Measurements from ENCODE around the gene PDCD7. TPM values are rescaled to one million over a fixed set of nuclear protein-coding genes. Genes with fewer than 3 reads are reported as not detected.
A peak's percentile ranks its signal among the peaks of the same experiment; 100 is the strongest.
"Not testable (repeated sequence)": the region's sequence is repeated elsewhere in the genome, so short reads cannot be mapped to it uniquely, and the experiment has no call there.

The PDCD7 gene
- total RNA-seq, 1 donor: 14.8 TPM

DNA sequence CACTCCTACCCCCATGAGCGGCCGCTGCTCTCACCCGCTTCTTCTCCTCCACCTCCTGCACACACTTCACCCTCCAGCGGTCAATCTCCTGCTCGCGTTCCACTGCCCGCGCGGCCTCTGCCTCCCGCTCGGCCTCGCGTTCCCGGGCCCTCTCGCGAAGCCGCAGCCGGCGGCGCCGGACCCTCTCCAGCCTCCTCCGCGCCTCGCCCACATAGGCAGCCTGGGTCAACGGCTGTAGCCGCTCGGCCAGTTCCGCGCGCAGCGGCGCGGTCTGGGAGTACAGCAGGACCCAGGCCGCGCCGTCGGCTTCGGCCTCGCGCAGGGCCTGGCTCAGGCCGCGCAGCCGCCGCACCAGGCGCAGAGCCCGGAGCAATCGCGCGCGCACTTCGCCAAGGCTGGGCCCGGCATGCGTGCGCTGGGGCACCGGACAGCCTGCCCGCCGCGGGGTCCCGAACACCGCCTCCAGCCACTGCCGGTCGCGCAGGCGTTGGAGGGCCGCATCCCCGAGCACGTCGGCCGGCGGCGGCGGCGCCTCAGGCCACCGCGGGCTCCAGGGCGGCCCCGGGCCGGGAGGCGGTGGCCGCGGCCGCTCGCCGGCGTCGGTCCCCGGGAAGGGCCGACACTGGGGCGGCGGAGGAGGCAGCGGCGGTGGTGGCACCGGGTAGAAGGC, 595 bp downstream of the PDCD7 start:
- DNase-seq (ENCODE audit: low read depth in 2 of 3, low spot score in 2 of 3): peak; percentile 7 to 37 (median 24)

DNA sequence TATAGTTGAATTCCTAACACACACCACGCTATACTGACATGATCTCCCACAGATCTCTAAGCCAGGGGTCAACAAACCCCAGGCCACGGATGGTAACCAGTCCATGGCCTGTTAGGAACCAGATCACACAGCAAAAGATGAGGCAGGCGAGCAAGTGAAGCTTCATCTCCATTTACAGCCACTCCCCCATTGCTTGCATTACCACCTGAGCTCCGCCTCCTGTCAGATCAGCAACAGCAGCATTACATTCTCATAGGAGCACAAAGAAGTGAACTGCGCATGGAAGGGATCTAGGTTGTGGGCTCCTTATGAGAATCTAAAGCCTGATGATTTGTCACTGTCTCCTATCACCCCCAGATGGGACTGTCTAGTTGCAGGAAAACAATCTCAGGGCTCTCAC, 2.7 kb downstream of the PDCD7 start:
- DNase-seq (ENCODE audit: low read depth in 2 of 3, low spot score in 2 of 3): no peak

DNA sequence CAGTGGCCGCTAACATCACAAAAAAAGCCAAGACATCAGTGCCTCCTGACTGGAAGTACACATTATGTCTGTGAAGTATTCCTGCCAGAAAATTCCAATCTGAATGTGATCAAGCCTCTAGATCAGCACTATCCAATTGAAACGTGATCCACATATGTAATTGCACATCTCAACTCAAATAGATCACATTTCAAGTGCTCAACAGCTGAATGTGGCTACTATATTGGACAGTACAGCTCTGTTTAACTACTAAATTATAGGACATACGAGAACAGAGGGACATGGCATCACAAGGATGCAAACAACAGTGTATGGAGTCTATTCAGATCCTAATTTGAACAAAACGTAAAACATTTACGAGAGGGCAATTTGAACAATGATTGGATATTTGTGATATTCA, 18.1 kb downstream of the PDCD7 start:
- no peak for DNase-seq (ENCODE audit: low read depth in 2 of 3, low spot score in 2 of 3)

DNA sequence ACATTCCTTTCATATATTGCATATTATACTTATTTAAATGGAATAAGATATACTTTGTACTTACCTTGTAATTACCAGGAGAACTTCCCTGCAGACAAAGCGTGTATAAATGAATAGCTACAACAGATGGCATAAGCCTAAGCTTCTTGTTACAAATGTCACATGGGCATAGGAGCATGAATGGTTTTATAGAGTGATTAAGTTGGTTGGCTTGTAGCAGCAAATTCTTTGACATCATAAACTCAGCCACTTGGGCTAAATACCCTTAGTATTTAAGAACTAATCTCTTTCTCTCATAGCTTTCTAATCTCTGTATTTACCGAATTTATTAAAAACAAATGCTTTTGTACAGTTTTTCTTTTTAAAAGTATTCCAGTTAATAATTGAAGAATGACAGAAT, 18.5 kb downstream of the PDCD7 start, which contains the start of gene UBAP1L:
TSS of gene UBAP1L (minus strand) at position 115 of the 400 bp plus-strand sequence. CDS start 8,985 bp downstream, outside the sequence.
- no peak for DNase-seq (ENCODE audit: low read depth in 2 of 3, low spot score in 2 of 3)

DNA sequence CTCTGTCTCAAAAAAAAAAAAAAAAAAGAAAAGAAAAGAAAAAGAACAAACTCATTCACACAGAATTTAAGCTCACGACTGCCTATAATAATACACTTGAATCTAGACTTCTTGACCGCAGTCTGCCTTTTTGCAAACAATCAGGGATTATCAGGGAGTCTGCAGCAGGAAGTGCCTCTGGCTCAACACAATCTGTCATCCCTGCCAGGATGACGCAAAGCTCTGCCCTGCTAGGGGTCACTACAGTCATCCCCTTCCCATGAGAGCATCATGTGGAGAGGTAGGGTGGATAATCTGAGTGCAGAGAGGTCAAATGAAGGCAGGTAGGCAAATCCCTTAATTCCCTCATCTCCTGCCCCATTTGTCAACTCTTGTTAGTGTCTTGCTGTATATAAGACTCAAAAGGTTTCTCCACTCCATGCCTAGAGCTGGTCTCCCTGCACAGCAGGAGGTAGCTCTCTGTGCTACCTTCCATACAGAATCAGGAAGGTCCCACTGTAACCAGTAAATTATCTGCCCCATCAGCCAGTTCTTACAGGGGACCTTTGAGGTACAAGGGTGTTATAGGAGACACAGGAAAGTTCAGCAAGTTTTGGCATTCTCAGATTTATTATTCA, 22.8 kb downstream of the PDCD7 start:
- no peak for DNase-seq (ENCODE audit: low read depth in 2 of 3, low spot score in 2 of 3)

DNA sequence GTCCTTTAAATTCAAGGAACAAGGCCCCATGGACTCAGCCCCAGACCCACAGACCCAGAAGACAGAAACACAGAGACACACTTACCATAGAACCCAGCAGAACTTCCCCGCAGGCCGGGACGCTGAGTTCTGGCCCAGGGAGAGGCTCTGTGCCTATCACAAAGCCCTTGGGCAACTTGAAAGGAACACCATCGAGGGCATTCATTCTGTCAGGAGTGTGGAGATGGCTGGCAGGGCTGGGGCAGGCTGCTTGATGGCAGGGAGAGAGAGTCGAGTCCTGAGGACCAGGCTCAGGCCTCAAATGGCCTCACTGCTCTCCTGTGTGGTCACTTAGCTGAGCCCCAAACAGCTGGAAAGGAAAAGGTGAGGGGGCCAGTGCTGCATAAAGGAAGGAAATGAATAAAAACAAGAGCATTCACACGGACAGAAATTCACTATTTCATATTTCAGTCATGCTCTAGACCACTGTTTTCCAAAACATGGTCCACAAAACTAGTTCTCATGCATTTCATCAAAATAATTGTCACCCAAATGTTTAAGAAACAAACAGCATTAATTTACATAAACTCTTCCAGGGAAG, 27.5 kb downstream of the PDCD7 start:
- no peak for DNase-seq (ENCODE audit: low read depth in 2 of 3, low spot score in 2 of 3)

DNA sequence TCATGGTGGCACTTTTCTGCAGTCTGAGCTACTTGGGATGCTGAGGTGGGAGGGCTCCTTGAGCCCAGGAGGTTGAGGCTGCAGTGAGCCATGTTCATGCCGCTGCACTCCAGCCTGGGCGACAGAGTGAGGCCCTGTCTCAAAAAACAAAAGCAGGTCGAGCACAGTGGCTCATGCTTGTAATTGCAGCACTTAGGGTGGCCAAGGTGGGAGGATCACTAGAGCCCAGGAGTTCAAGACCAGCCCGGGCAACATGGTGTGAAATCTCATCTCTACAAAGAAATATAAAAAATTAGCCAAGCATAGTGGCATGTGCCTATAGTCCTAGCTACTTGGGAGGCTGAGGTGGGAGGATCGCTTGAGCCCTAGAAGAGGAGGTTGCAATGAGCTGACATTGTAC, 28.6 kb downstream of the PDCD7 start:
- no peak for DNase-seq (ENCODE audit: low read depth in 2 of 3, low spot score in 2 of 3)

DNA sequence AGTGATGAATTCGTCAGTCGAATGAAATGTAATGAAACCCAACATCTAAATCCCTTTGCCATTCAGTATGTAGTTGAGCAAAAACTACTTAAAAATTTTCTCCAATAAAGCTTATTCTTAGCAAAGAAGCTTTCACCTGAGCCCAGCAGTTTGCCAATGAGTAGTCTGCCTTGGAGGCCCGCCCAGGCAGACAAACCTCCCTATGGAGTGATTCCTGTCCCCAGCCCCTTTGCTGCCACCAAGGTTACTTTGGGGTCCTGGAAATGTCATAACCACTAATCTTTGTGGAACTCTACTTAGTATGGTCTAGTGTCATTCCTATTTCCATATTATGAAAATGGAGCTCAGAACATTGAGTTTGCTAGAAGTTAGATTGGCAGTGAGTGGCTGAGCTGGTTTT, 30.7 kb downstream of the PDCD7 start:
- no peak for DNase-seq (ENCODE audit: low read depth in 2 of 3, low spot score in 2 of 3)

DNA sequence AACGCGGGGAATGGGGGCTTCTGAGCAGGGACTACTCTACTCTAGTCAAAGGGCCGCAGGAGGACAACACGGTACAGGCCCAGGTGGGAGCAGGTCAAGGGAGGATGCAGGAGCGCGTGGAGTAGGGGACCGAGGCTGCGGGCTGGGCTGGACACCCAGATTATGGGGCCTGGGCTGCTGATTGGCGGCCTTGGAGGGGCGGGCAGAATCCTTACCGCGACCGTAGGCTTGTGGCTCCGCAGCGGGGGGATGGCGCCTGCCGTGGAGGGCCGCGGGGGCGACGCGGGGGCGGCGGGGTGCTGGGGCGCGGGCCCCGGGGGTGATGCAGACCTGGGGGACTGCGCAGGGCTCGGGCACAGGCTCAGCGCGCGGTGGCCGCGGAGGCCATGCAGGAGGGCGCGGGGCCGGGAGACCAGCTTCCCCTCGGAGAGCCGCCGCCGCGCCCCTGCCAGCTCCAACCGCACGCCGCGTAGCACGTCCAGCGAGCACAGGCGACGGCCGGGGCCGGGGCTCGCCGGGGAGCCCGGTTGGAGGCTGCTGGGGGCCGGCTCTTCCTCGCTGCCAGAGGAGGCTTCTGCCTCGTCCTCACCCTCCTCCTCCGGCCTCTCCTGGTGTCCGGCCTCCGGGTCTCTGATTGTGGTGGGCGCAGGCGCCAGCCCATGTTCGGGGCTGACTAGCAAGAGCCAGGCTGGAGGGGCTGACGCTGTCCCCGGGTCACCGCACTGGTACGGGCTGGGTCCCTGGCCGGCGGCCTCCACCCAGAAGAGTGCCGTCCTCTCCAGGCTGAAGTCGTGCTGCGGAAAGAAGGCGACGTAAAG, 31.5 kb downstream of the PDCD7 start:
- no peak for DNase-seq (ENCODE audit: low read depth in 2 of 3, low spot score in 2 of 3)

DNA sequence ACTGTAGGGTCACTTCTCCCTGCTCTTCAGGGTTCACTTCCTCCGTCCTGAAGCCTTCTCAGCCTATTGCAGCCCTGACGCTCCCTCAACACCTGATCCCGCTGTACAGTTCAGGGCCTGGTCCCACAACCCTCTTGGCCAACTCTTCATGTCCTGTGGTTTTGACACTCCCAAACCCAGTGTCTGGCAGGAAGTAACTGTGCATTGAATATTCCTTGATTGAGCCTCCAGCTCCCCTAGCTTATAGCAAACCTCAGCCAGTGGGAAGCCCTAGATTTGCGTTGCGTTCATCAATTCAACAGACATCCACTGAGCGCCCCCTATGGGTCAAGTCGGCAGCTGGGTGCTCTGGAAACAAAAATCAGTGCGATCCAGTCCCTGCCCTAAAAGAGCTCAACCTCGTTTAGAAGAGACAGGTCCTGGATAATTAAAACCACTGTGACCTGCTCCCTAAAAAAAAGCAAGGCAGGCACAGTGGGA, 32.2 kb downstream of the PDCD7 start:
- peak in 2 of 3 donors; percentile 52 to 74 for DNase-seq (ENCODE audit: low read depth in 2 of 3, low spot score in 2 of 3)

DNA sequence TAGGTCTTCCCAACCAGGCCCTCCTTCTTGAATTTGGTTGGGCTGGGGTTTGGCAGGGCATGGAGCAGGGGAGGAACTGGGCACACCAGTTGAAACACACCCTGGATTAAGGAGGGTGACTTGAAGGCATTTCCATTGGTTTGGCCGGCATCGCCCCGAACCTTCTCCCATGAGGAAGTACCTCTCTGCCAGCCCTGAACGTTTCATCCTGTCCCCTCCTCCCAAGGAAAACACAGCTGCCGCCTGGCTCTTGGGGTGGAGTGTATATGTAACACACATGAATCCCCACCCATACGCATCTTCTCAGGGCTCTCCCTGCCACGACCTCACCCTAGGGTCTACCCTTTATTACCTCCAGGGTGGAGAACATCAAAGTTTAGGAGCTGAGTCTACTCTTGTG, 33.2 kb downstream of the PDCD7 start:
- no peak for DNase-seq (ENCODE audit: low read depth in 2 of 3, low spot score in 2 of 3)

DNA sequence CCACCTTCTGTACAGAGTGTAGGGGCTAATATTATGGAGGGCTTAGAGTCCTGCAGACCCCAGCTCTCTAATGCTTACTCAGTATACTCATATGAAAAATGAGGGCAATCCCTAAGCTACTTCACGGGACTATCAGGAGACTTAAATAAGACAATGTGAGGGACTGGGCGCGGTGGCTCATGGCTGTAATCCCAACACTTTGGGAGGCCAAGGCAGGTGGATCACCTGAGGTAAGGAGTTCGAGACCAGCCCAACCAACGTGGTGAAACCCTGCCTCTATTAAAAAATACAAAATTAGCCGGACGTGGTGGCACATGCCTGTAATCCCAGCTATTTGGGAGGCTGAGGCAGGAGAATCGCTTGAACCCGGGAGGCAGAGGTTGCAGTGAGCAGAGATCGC, 33.8 kb downstream of the PDCD7 start:
- not testable (repeated sequence) for DNase-seq (ENCODE audit: low read depth in 2 of 3, low spot score in 2 of 3)

DNA sequence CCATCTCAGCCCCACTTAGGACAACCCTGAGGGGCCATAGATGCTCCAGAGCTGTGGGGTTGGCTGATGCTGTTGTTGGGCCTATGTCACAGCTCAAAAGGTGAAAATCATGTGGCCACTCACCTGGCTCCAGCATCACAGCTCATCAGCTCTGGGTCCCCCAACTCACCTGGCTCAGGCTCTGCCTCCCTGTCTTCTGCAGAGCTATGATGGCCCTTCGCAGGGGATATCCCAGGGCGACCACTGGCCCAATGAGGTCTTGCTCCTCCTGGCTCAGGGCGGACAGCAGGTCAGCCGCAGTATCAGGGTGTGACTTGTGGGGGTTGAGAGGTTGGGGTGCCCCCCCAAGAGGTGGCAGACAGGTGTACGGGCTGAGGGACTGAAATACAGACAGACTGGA, 34.3 kb downstream of the PDCD7 start:
- DNase-seq (ENCODE audit: low read depth in 2 of 3, low spot score in 2 of 3): no peak

DNA sequence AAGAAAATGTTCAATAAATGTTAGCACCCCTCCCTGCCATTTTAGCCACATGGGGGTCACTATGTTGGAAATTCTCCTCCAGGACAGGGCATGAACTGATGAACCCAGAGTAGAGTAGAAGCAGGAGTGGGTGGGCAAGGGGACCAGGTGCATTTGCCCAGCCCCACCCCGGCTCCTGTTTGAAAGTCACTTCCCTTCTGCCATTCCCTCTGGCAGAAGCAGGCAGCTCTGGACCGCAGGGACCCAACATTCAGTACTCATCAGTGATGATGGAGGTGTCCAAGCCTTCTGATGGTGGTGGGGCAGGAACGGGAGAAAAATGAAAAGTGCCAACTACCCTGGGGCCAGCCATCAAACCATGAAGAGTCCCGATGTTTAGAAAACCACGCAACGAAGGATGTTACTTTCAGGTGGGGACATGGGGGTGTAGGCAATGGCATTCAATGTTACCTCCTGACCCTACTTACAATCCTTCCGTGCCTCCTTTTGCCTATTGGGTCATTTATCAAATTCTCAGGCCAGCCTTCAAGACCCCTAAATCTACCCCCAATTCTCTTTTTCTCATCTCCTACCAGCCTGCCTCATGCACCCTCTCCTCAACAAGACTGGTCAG, 35.9 kb downstream of the PDCD7 start:
- no peak for DNase-seq (ENCODE audit: low read depth in 2 of 3, low spot score in 2 of 3)

DNA sequence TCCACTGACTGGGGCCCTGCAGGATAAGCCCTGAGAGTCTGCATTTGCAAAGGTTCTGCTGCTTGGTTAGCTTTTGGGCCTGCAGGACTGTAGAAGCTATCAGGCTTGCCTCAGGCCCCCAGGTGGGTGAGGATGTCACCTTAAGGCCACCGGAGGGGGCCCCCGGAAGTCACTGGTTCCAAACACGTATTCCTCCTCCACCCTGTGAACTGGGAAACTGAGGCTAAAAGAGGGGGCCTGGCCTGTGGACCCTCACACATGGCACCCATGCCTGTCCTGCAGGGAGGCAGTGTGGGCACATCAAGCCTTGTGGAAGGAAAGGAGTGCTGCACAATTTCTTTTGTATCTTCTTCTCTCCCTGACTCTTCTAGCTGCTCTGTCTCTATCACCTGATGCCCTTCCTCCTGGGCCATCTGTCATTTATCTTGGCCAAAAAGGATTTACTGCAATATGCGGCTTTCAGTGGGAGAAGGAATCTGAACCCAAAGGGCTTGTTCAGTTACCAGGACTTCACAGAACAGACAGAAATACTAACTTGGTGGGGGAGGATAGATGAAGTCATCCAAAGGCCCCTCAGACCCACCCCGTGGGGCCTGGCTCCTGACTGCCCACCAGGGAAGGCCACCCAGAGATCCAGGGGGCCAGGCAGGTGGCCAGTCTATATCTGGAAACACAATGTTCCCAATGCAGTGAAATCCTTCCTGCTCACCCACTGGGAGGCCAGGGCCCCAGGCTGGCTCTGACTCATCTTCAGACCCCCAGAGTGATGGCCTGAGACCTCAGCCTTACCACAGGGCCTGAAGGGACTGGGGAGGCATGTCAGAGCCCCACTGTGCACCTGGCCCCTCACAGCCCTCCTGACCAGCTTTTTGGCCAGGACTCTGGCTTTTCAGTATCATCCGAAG, 36.9 kb downstream of the PDCD7 start:
- DNase-seq (ENCODE audit: low read depth in 2 of 3, low spot score in 2 of 3): no peak

DNA sequence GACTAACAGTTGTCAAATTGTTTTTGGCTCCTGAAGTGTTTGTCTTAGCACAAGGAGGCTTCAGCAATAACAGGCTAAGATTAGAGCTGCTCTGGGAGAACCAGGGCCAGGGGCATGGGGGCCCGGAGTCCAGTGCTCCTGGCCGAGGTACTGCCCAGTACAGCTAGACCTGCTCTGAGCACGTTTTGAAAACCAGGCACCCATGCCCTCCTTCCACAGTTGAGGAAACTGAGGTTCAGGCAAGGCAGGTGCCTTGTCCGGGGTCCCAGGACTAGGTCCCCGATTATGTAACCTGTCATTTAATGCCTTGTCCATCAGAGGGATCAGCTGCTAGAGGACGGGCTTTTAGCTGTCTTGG, 37.9 kb downstream of the PDCD7 start:
- no peak for DNase-seq (ENCODE audit: low read depth in 2 of 3, low spot score in 2 of 3)

DNA sequence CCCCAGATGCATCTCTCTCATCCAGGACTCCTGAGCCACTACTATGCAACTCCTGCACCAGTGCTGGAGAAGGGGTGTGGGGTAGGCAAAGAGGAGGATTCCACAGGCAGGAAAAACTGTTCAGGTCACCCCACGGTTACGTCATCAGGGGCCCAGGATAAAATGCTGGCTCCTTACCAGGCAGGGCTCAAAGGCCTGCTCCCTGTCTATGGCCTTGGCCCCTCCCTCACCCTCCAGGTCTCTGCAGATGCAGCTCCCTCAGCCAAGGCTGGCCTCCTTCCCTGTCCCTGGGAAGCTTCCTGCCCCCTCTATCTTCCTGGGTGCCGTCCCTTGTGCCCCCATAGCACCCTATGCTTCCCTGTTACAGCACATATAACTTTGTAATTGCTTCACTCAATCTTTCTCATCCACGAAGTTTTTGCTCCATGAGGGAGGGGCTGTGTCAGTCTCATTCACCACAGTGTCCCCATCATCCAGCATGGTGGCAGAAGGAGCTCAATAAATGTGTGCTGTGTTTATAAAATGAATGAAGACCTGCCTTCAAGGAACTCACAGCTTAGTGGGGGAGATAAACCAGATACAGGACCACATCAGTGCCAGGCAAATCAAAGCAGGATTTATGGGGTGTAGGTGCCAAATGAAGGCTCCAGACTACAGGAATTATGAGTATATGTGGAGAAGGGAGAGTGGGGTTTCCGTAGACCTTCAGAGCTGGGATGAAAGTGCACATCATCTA, 38.4 kb downstream of the PDCD7 start:
- DNase-seq (ENCODE audit: low read depth in 2 of 3, low spot score in 2 of 3): no peak

DNA sequence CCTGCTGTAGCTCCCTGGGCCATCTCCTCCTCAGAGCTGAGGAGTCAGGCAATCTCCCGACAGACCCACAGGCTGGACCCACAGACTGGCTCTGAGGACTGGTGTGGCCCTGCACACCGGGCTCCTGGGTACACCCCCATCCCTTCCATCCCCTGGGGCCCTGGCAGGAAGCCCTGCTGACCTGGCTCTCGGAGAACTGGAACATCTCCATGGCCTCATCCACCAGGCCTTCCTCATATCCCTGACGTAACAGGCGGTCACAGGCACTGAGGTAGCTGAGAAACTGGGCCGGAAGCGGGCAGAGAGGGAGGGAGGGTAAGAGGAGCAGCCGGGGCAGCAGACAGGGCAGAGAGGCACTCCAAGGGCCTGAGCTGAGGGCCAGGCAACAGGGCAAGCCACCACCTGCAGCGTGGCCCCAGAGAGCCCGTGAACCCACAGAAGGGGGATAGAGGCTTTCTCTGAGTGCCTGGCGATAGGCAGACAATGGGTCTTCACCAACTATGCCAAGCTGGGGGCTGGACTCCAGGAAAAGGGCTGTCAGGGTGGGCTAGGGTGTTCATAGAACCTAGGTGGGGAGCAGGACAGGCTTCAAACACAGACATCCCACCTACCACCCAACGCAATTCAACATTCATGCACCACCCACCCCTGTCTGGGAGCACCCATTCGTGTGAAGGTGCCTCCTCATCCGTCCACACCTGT, 39.2 kb downstream of the PDCD7 start:
- no peak for DNase-seq (ENCODE audit: low read depth in 2 of 3, low spot score in 2 of 3)

DNA sequence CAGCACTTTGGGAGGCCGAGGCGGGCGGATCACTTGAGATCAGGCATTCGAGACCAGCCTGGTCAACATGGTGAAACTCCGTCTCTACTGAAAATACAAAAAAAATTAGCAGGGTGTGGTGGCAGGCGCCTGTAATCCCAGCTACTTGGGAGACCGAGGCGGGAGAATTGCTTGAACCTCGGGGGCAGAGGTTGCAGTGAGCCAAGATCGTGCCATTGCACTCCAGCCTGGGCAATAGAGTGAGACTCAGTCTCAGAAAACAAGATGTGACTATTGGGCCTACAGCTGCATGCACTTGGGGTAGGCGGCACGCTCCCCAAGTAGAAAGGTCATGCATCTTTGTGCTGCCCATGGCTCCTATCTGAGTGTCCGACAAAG, 39.8 kb downstream of the PDCD7 start:
- not testable (repeated sequence) for DNase-seq (ENCODE audit: low read depth in 2 of 3, low spot score in 2 of 3)

All from hematopoietic multipotent progenitor cell (in vitro differentiated cells).